Mononuclear cell (primary cell): ENCODE measurements around the gene SLC44A1. TPM values are rescaled to one million over a fixed set of nuclear protein-coding genes. Genes with fewer than 3 reads are reported as not detected.

Experiments
- H3K27me3 ChIP-seq: 2 replicates; pipeline ENCODE4 v1.6.0; 2011; ENCODE audit warnings: low read length, control low read depth; ENCODE audit not compliant: insufficient read depth
- H3K4me1 ChIP-seq: 2 replicates; pipeline ENCODE4 v1.5.1; 2011; ENCODE audit warnings: mild to moderate bottlenecking, low read length, control low read depth; ENCODE audit not compliant: insufficient read depth
- H3K4me3 ChIP-seq: 2 replicates; pipeline ENCODE4 v1.5.1; 2011; ENCODE audit warnings: mild to moderate bottlenecking, low read length, moderate library complexity
- H3K9me3 ChIP-seq: 2 replicates; pipeline ENCODE4 v1.5.1; 2011; ENCODE audit warnings: low read depth, mild to moderate bottlenecking, control low read depth, low read length
- total RNA-seq: library from RNA; depleted of rRNA; stranded (reverse); fragments of >200 nt; gene quantifications from one replicate; pipeline ENCODE4 v1.2.3, GENCODE V29; 2012

SLC44A1 gene
- 8.2 TPM for total RNA-seq

GRCh38 chr9:105244003-105244733 is at the start of gene SLC44A1:
TSS of gene SLC44A1 (plus strand) at chr9:105244651. CDS start at chr9:105244869, 218 bp downstream.
- H3K9me3 ChIP-seq = no peaks in the 10 kb centered on the region
- no peaks in the 10 kb centered on the region for H3K27me3 ChIP-seq
- peak within 1 kb of the TSS; percentile 60 for H3K4me3 ChIP-seq
- peaks cover 24% of the 10 kb centered on the region for H3K4me1 ChIP-seq

GRCh38 chr9:105195259-105195658 is 49.2 kb upstream of the SLC44A1 start:
- Histone ChIP-seq H3K9me3 (no peaks in the 10 kb centered on the region), H3K27me3 (no peaks in the 10 kb centered on the region), H3K4me3 (no peak overlapping the region), H3K4me1 (peaks cover 57% of the 10 kb centered on the region)

DNA sequence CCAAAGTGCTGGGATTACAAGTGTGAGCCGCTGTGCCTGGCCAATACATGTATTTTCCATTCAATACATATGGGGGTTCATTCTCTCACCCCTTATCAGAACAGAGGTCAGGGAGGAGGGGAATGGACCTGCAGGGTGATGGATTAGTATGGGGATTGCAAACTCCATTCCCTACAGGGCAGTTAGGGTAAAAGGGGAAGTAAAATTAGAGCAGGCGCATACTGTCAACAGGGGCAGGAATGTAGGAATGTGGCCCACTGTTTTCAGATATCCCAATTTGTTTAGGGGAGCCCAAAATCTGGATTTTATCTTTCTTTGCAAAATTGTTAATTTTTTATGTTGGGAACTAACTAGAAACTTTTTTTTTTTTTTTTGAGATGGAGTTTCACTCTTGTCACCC is 46.4 kb upstream of the SLC44A1 start:
- Histone ChIP-seq H3K4me1 (peaks cover 32% of the 10 kb centered on the region), H3K4me3 (no peak overlapping the region), H3K27me3 (no peaks in the 10 kb centered on the region), H3K9me3 (no peaks in the 10 kb centered on the region)

DNA sequence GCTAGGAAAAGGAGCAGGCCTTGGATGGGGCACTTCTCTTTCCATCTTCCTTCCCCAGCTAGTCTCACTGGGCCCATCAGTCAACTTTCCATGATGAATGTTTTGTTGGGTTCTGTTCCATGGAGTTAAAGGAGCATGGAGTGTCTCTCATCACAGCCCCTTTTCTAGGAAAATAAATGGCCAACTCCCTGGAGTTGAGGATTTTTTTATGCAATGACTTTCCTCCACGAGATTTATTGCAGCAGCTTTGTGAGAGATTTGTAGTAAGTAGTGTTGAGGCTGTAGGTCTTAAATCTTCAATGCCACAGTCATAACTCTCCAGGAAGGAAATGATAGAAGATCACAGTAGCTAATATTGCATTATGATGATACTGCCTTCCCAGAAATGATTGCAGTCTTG is 45.6 kb upstream of the SLC44A1 start:
- H3K4me3 ChIP-seq = no peak overlapping the region
- H3K9me3 ChIP-seq = no peaks in the 10 kb centered on the region
- no peaks in the 10 kb centered on the region for H3K27me3 ChIP-seq
- H3K4me1 ChIP-seq = peaks cover 24% of the 10 kb centered on the region

DNA sequence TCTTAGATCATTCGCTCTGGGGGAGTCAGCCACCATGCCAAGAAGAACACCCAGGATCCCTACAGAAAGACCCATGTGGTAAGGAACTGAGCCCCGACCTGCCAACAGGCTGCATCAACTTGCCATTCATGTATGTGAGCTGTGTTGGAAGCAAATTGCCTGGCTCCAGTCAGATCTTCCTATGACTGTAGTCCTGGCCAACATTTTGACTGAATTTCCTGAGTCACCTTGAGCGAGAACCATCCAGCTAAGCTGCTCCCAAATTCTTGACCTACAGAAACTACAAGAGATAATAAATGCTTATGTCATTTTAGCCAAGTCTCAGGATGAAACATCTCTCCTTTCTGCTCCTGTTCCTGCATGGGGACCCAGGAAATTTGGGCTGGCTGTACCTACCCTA is 40.0 kb upstream of the SLC44A1 start:
- Histone ChIP-seq H3K4me1 (peaks cover 4% of the 10 kb centered on the region), H3K9me3 (no peaks in the 10 kb centered on the region), H3K27me3 (no peaks in the 10 kb centered on the region), H3K4me3 (no peak overlapping the region)

GRCh38 chr9:105205787-105206495 is 38.5 kb upstream of the SLC44A1 start:
- Histone ChIP-seq H3K27me3 (no peaks in the 10 kb centered on the region), H3K4me3 (no peak overlapping the region), H3K9me3 (no peaks in the 10 kb centered on the region), H3K4me1 (peaks cover 4% of the 10 kb centered on the region)

DNA sequence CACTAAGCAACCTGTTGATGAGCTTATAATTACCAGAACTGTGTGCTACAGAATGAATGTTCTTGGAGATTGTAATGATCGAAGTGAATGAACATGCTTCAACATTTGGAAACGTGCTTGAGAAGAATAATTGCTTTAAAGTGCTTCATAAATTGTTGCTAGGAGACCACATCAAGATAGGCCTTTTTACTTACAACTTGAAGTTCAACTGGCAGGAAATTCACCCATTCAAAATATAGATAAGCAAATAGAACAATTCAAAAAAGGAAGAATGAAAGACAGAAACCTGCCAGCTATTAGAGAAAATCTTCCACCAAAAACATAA is 38.0 kb upstream of the SLC44A1 start:
- Histone ChIP-seq H3K9me3 (no peaks in the 10 kb centered on the region), H3K4me1 (peaks cover 4% of the 10 kb centered on the region), H3K27me3 (no peaks in the 10 kb centered on the region), H3K4me3 (no peak overlapping the region)

GRCh38 chr9:105206821-105207699 is 37.4 kb upstream of the SLC44A1 start:
- peaks cover 4% of the 10 kb centered on the region for H3K4me1 ChIP-seq
- no peak overlapping the region for H3K4me3 ChIP-seq
- no peaks in the 10 kb centered on the region for H3K9me3 ChIP-seq
- H3K27me3 ChIP-seq = no peaks in the 10 kb centered on the region

GRCh38 chr9:105216440-105217178 is 27.8 kb upstream of the SLC44A1 start:
- Histone ChIP-seq H3K4me3 (no peak overlapping the region), H3K4me1 (no peaks in the 10 kb centered on the region), H3K27me3 (no peaks in the 10 kb centered on the region), H3K9me3 (no peaks in the 10 kb centered on the region)

DNA sequence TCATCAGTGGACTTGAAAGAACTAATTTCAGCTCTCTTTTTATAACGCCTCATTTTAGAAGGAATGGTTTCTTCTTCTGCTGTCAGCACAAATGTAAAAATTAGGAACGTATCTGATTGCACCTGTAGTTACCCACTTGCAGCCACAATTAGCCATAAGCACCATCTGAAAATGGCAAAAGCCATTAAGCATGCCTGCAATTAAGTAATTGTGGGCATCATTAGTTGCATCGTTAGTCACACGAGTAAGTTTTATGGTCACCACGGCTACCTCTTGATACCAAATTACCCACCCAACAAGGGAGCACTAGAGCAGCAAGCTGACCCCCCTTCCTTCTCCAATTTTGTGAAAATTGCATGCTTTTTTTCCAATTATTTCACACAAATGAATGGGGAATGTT is 25.8 kb upstream of the SLC44A1 start:
- Histone ChIP-seq H3K27me3 (no peaks in the 10 kb centered on the region), H3K4me1 (no peaks in the 10 kb centered on the region), H3K4me3 (no peak overlapping the region), H3K9me3 (peaks cover 10% of the 10 kb centered on the region)

GRCh38 chr9:105219291-105219805 is 25.1 kb upstream of the SLC44A1 start:
- Histone ChIP-seq H3K9me3 (peaks cover 16% of the 10 kb centered on the region), H3K27me3 (no peaks in the 10 kb centered on the region), H3K4me3 (no peak overlapping the region), H3K4me1 (no peaks in the 10 kb centered on the region)

- Histone ChIP-seq H3K27me3 (no peaks in the 10 kb centered on the region), H3K4me1 (no peaks in the 10 kb centered on the region), H3K4me3 (no peak overlapping the region), H3K9me3 (peaks cover 22% of the 10 kb centered on the region)
Observed at GRCh38 chr9:105220451-105220850, 24.0 kb upstream of the SLC44A1 start.

DNA sequence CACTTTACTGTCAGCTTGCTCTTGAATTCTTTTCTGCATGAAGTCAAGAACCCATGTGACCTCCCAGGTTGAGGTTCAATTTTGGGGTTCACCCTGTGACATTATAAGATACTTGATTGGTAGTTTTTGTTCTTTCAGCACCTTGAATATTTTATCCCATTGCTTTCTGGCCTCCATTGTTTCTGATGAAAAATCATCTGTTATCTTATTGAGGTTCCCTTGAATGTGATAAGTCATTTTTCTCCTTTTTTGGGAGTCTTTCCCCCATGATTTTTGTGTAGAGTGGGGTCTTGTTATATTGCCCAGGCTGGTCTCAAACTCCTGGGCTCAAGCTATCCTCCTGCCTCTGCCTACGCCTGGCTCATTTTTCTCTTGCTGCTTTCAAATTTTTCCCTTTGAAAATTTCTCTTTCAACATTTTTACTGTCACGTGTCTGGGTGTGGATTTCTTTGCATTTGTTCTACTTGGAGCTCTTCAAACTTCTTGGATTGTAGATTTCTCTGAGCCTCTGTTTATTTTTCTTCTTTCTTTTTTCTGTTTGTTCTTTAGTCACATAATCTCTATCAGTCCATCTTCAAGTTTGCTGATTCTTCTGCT is 20.8 kb upstream of the SLC44A1 start:
- Histone ChIP-seq H3K4me1 (no peaks in the 10 kb centered on the region), H3K27me3 (no peaks in the 10 kb centered on the region), H3K4me3 (no peak overlapping the region), H3K9me3 (peaks cover 22% of the 10 kb centered on the region)

DNA sequence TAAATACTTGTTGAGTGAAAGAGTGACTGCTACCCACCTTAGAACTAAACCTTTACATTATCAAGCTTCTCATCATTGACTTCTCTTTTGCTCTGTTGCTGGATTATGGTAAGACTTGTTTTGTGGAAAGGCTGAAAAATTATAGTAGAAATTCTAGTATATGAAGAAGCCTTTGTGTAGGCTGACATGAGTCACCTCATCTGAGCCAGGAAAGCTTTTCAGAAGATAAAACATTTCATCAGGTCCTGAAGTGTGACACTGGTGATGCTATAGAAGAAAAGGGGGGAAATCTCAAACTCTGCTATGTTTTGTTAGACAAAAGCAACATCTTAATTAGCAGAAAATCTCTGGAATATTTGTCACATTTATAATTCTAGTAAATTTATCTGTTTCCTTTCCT is 18.4 kb upstream of the SLC44A1 start:
- H3K27me3 ChIP-seq = no peaks in the 10 kb centered on the region
- no peaks in the 10 kb centered on the region for H3K4me1 ChIP-seq
- no peak overlapping the region for H3K4me3 ChIP-seq
- H3K9me3 ChIP-seq = peaks cover 22% of the 10 kb centered on the region
